ENCODE data around the gene CHFR. TPM values are rescaled to one million over a fixed set of nuclear protein-coding genes. Genes with fewer than 3 reads are reported as not detected.

Gene CHFR
- total RNA-seq, 1 experiment from 2014 or later, result 41.0 TPM

DNA sequence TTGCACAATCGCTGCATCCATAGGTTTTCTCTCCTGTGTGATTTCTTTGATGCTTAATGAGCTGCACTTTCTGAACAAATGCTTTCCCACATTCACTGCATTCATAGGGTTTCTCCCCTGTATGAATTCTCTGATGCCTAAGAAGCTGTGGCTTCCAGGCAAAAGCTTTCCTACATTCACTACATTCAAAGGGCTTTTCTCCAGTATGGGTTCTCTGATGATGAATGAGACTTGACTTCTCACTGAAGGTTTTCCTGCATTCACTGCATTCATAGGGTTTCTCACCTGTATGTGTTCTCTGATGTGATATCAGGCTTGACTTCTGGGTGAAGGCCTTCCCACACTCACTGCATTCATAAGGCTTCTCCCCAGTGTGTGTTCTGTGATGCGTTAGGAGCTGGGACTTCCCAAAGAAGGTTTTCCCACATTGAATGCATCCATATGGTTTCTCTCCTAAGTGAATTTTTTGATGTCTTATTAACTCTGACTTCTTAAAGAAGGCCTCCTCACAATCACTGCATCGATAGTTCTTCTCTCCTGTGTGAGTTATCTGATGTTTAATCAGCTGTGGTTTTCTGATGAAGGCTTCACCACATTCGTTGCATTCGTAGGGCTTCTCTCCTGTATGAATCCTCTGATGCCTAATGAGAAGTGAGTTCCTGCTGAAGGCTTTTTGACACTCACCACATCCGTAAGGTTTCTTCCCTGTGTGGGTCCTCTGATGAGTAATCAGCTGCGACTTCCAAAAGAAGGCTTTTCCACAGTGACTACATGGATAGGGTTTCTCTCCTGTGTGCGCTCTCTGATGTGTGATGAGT, 38.4 kb upstream of the CHFR start:
- Mint-ChIP-seq H3K36me3 (ENCODE audit: insufficient read depth, unreplicated experiment) (peaks cover 33% of the 10 kb centered on the region), H3K27me3 (ENCODE audit: insufficient read depth, unreplicated experiment) (no peaks in the 10 kb centered on the region), H3K4me1 (ENCODE audit: insufficient read depth, unreplicated experiment) (no peaks in the 10 kb centered on the region), H3K27ac (ENCODE audit: low read depth, unreplicated experiment) (no peak overlapping the region), H3K9me3 (ENCODE audit: unreplicated experiment) (peaks cover 33% of the 10 kb centered on the region), H3K4me3 (ENCODE audit: unreplicated experiment) (no peak overlapping the region)
- ChIA-PET CTCF (interaction anchor here (0.6 kb wide), 2 partner anchors 9 to 63 kb away, joined by 3 read pairs; no protein-coding TSS in a partner anchor), POLR2A (no interaction called here)
- intact Hi-C loops (cut with micrococcal nuclease), result no loop called here
- DNase-seq (ENCODE audit: unreplicated experiment), result peak; percentile 2
- TF ChIP-seq CTCF (IDR thresholded peaks at IDR 0.05; ENCODE audit: unreplicated experiment), result no peak
- no TSS peak for BruUV-seq (replicated peaks)

GRCh38 chr12:132924356-132924755, 37.0 kb upstream of the CHFR start:
- CTCF ChIA-PET, result no interaction called here
- DNase-seq (ENCODE audit: unreplicated experiment), result no peak
- H3K27ac Mint-ChIP-seq (ENCODE audit: low read depth, unreplicated experiment), result no peak overlapping the region
- H3K9me3 Mint-ChIP-seq (ENCODE audit: unreplicated experiment), result peaks cover 25% of the 10 kb centered on the region
- POLR2A ChIA-PET, result interaction anchor here (0.6 kb wide), 1 partner anchor 195 kb away, joined by 4 read pairs; no protein-coding TSS in a partner anchor
- no peak overlapping the region for H3K4me3 Mint-ChIP-seq (ENCODE audit: unreplicated experiment)
- no peaks in the 10 kb centered on the region for H3K4me1 Mint-ChIP-seq (ENCODE audit: insufficient read depth, unreplicated experiment)
- H3K27me3 Mint-ChIP-seq (ENCODE audit: insufficient read depth, unreplicated experiment), result no peaks in the 10 kb centered on the region
- TF ChIP-seq CTCF (IDR thresholded peaks at IDR 0.05; ENCODE audit: unreplicated experiment), result no peak
- BruUV-seq (replicated peaks), result no TSS peak
- intact Hi-C loops (cut with micrococcal nuclease), result no loop called here
- H3K36me3 Mint-ChIP-seq (ENCODE audit: insufficient read depth, unreplicated experiment), result peaks cover 26% of the 10 kb centered on the region

- no peak overlapping the region for H3K27ac Mint-ChIP-seq (ENCODE audit: low read depth, unreplicated experiment)
- peaks cover 31% of the 10 kb centered on the region for H3K36me3 Mint-ChIP-seq (ENCODE audit: insufficient read depth, unreplicated experiment)
- CTCF ChIA-PET, result interaction anchor here (1.0 kb wide), 1 partner anchor 155 kb away, joined by 3 read pairs; no protein-coding TSS in a partner anchor
- peaks cover 25% of the 10 kb centered on the region for H3K9me3 Mint-ChIP-seq (ENCODE audit: unreplicated experiment)
- no peak for TF ChIP-seq CTCF (IDR thresholded peaks at IDR 0.05; ENCODE audit: unreplicated experiment)
- DNase-seq (ENCODE audit: unreplicated experiment), result no peak
- intact Hi-C loops (cut with micrococcal nuclease), result no loop called here
- no peaks in the 10 kb centered on the region for H3K27me3 Mint-ChIP-seq (ENCODE audit: insufficient read depth, unreplicated experiment)
- H3K4me1 Mint-ChIP-seq (ENCODE audit: insufficient read depth, unreplicated experiment), result no peaks in the 10 kb centered on the region
- no peak overlapping the region for H3K4me3 Mint-ChIP-seq (ENCODE audit: unreplicated experiment)
- BruUV-seq (replicated peaks), result no TSS peak
- POLR2A ChIA-PET, result interaction anchor here (0.6 kb wide), 1 partner anchor 196 kb away, joined by 4 read pairs; no protein-coding TSS in a partner anchor
Measured at GRCh38 chr12:132923356-132923909, 36.0 kb upstream of the CHFR start.

- no peak for DNase-seq (ENCODE audit: unreplicated experiment)
- intact Hi-C loops (cut with micrococcal nuclease), result no loop called here
- no TSS peak for BruUV-seq (replicated peaks)
- CTCF ChIA-PET, result interaction anchor here (1.0 kb wide), 1 partner anchor 154 kb away, joined by 3 read pairs; no protein-coding TSS in a partner anchor
- Mint-ChIP-seq H3K9me3 (ENCODE audit: unreplicated experiment) (peaks cover 25% of the 10 kb centered on the region), H3K4me1 (ENCODE audit: insufficient read depth, unreplicated experiment) (no peaks in the 10 kb centered on the region), H3K27me3 (ENCODE audit: insufficient read depth, unreplicated experiment) (no peaks in the 10 kb centered on the region), H3K27ac (ENCODE audit: low read depth, unreplicated experiment) (no peak overlapping the region), H3K36me3 (ENCODE audit: insufficient read depth, unreplicated experiment) (peaks cover 39% of the 10 kb centered on the region), H3K4me3 (ENCODE audit: unreplicated experiment) (no peak overlapping the region)
- POLR2A ChIA-PET, result no interaction called here
- TF ChIP-seq CTCF (IDR thresholded peaks at IDR 0.05; ENCODE audit: unreplicated experiment), result no peak
Measured at GRCh38 chr12:132922676-132923075, 35.3 kb upstream of the CHFR start.
